Esophagus squamous epithelium (tissue), 4 donors: ENCODE data around the gene HRCT1.

Source experiments
- CTCF ChIP-seq, 6 experiments: fragments of 450-650 bp in 4 of 6; fragments of 200-600 bp in 2 of 6; sonication (generic) in 2 of 6; IDR thresholded peaks; one replicate each; pipeline ENCODE4 v1.5.1; 2016 to 2019; ENCODE audit warnings: antibody characterized with exemption in 6 of 6, mild to moderate bottlenecking in 4 of 6, moderate library complexity in 4 of 6
- POLR2A ChIP-seq, 4 donors: fragments of 450-650 bp; IDR thresholded peaks; one replicate each; pipeline ENCODE4 v1.6.1; 2017; ENCODE audit warnings: antibody characterized with exemption in 4 of 4, mild to moderate bottlenecking in 4 of 4, moderate library complexity in 3 of 4

GRCh38 chr9:35940458-35941407 lies 34.7 kb downstream of the HRCT1 start:
- no peak for TF ChIP-seq POLR2A (IDR thresholded peaks at IDR 0.05)
- no peak for TF ChIP-seq CTCF (IDR thresholded peaks at IDR 0.05)
